GM19395 (cell line): ENCODE results near the gene NKX2-2.

Experiments
- ATAC-seq: cut with Tn5 transposase; IDR thresholded peaks from one replicate; pipeline ENCODE4 v1.9.1; 2021; ENCODE audit warnings: mild to moderate bottlenecking, moderate library complexity; ENCODE audit not compliant: unreplicated experiment

NKX2-2 gene

DNA sequence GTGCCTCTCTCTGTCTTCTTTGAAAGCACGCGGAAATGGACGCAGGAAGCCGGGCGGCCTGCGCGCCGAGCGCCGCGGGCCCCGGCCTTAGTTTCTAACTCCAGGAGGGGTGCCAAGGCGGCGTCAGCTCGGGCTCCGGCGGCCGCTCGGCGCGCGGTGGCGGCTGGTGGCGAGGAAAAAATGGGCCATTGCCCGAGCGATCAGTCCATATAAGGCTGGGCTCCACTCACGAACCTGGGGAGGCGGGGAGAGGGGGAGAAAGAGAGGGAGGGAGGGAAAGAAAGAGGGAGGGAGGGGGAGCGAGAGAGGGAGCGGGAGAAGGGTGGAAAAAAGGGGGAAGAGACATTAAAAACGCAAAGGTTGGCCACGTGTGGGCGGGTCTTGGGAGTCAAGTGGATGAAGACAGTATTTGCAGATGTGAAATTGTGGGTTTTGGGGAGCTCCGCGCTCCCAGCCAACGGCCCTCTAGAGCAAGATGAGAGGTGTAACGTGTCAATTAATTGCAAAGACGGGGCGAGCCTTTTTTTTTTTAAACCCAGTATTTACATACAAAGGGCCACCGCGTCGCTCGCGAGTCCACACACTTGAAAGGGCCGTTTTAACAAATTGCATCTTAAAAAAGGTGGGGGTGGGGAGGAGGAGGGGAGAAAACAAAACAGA, at the start of gene NKX2-2:
TSS of gene NKX2-2 (minus strand) at position 184 of the 660 bp plus-strand sequence. CDS start 395 bp downstream, outside the sequence.
- ATAC-seq, result no peak

DNA sequence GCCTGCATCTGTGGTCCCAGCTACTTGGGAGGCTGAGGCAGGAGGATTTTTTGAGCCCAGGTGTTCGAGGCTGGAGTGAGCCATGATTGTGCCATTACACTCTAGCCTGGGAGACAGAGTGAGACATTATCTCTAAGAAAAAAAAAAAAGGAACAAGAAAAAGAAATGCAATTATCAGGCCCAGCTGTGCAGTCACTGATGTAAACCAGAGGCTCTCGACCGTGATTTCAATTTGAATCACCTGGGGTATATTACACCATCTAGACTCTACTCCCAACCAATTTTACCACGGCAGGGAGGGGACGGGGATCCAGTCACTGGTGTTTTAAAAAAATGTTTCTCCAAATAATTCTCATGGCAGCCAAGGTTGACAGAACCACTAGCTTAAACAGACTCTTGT, 48.8 kb upstream of the NKX2-2 start:
- ATAC-seq, result no peak

DNA sequence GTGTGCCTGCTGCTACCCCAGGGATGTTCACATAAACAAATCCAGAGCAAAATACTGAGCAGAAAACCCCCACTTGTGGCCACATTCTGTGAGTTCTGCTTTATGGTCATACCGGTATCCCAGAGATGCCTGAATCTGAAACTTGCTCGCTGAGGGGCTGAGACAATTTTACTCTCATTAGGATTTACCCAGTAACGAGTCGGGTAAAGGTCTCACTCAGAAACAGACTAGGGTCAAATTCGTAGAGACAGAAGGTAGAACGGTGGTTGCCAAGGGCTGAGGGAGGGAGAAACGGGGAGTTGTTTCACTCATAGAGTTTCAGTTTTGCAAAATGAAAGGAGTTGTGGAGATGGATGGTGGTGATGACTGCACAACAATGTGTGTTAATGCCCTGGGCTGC, 45.4 kb upstream of the NKX2-2 start:
- ATAC-seq, result peak; percentile 76

DNA sequence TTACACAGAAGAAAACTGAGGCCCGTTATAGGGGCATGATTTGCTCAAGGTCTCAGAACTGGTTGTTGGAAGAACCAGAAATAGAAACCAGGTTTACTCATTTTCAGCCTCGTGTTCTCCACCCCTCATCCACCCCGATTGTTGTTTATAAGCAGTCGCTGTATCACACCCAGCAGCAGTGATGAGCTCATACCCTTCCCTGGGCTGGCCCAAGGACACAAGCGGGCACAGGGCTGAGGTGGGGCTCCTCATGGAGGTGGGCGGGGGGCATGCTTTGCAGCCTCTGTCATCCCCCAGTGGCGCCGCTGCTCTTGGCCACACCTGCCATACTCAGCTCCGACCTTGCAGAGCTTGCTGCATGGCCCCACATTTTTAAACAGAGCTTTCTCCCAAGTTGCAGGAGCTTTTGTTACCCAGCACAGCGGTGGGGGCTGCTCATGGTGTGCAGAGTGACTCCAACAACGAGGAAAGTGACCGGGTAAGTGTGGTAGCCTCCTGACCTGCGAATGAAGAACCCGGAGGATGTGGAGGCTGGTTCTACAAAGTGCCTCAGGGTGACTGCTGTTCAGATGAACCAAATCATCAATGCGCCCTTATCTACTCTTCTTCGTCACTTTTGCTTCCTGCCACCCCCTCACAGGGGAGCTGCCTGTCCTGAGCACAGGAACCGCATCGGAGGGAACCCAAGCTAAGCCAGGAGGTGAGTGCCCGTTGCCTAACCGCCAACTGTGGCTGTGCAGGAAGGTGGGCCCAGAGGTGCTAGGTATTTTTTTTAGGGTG, 43.6 kb upstream of the NKX2-2 start:
- no peak for ATAC-seq

DNA sequence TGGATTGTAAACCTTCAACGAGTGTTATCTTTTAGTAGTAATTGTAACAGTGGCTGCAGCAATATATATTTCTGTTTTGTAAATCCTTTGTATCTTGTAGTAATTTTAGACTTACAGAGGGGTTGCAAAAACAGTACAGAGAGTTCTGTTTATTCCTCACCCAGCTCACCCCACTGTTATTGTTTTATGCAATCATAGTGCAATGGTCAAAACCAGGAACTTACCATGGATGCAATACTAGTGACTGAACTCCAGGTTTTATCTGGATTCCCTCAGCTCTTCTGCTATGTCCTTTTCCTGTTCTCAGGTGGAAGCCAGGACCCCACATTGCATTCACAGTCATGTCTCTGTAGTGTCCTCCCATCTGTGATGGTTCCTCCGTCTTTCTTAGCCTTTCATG, 42.5 kb upstream of the NKX2-2 start:
- ATAC-seq, result no peak

DNA sequence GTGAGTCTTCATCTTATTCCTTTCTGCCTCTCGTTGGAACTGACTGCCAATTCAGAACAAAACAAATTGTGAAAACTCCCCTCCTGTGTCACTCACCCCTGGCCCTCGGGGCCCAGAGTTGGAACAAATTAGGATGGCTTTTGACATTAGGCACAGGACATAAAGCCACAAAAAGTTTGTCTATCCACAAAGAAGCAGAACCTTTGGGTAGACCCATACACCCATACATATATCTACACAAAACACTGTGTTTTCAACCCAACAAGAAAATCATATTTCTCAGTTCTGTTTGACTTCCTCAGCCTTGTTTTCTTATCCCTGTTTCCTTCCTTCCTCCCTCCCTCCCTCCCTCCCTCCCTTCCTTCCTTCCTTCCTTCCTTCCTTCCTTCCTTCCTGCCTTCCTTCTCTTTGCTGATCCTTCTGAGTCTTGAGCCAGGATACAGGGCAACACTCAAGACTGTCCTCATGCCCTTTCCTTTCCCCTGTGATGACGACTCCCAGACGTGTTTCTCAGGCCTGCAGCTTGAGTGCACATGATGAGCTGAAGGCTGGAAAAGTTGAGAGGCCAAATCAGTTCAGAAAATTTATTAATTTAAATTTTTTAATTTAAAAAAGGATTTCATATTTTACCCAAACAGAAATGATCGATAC, 41.7 kb upstream of the NKX2-2 start:
- ATAC-seq, result no peak

DNA sequence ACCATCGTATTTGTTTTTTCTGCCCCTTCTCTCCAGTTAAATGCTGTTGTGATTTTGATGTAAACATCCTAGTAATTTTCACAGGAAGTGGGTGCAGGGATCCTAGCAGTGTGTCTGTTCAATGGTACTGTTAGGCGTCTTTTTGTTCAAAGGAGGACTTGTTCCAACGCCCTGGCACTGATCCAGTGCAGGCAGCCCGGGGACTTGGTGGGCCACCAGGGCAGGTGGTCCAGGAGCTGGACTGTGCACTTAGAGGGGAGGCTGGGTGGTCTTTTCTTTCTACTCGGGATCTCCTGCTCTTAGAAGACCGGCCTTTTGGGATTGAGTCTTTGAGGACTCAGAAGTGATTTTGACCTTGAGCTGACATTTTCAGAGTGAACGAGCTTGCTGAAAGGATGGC, 41.1 kb upstream of the NKX2-2 start:
- ATAC-seq, result no peak

DNA sequence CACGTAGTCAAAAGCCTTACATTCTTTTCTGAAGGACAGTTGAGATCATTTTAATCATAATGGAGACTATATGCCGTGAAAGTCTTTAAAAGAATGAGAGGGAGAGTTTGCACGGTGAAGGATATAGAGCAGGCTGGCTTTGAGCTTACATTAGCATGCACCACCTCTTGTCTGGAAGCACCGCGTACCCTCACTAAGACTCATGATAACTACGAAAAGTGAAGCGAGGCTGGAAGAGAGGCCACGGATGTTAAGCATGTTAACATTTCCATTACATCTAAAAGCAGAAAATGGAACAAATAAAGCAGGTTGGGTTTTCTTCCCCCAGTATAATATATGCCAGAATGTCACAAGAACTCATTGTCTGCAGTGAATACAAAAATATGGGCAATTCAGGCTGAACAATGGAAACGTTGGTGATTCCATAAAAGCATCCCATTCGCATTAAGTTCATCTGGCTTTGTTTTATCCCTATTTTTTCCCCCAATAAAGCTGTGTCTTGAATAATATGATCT, 40.6 kb upstream of the NKX2-2 start:
- ATAC-seq, result no peak

DNA sequence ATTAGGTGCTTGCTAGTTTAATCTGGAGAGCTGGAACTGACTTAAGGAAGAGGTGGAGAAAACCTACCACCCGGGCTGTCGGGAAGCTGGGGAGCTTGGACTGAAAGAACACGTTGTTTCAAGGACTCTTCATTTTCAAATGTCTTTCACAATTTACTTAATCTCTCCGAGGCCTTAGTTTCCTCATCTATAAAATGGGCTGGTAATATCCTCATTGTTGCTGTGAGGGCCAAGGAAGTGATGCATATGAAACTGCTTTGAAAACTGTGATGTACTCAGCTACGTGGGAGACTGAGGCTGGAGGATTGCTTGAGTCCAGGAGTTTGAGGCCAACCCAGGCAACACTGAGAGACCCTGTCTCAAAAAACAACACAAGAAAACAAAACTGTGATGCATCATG, 36.7 kb upstream of the NKX2-2 start:
- no peak for ATAC-seq

DNA sequence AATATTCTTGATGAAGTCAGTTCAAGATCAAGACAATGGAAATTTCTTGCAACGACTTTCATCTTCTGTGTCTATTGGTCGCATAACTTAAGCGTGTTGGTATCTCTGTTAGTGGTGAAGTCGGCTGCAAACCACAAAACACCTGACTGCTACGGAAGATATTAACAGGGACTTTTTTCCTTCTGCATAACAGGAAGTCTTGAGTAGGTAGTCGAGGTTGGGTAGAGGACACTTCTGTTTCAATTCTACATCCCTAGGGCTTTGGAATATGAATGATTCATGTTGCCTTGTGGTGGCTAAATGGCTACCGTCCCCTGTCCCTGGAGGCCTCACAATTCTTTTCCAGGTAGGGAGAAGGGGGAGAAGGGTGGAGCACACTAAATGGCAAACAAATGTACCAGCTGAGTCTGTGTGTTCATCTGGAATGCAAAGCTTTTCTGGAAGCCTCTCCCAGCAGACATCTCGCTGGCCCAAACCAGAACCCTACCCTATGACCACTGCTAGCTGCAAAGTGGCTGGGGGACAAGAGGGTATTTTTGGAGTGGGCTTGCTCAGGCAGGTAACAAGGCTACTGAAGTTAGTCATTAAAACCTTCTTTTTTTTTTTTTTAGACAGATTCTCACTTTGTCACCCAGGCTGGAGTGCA, 34.6 kb upstream of the NKX2-2 start:
- peak; percentile 85 for ATAC-seq

DNA sequence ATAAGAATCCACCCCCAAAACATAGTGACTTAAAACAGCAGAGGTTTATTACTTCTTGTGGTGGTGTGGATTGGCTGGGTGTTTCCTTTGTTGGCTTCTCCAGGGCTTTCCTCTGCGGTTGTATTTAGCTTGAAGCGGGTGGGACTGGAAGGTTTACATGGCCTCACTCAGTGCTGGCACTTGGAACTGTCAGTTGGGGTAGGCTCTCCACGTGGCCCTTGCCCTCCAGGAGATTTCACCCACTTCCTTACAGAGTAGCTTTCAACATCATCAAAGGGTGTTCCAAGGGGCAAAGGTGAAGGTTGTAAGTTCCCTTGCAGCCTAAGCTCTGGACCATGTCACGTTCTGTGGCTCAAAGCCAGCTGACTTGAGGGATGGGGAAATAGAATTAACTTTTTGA, 32.5 kb upstream of the NKX2-2 start:
- ATAC-seq, result no peak

DNA sequence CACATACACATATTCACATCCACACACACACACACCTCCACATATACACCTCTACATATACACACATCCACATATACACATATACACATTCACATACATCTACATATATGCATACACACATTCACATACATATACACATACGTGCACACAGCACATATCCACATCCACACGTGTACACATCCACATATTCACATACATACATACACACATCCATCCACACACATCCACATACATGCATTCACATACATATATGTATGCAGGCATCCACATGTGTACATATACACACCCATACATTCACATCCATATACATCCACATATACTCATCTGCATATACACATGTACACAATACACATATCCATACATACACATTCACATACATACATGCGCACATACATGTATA, 25.6 kb upstream of the NKX2-2 start:
- no peak for ATAC-seq

DNA sequence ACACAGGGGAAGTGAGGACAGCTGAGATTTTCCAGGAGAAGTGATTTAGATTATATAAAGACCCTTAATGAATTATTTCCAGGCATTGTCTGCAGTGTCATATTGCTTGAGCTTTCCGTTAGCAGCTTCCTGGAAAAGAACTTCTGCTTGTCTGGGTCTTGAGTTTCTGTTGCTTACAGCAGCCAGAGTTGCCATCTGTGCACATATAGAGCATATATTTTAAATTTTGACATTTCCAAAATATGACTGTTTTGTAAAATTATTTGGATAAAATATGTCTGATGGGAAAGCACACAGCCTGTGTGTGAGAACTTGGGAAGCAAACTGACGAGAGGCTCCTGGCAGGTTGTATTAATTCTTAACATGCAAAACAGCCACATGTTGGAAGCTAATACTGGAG, 21.0 kb upstream of the NKX2-2 start:
- no peak for ATAC-seq

DNA sequence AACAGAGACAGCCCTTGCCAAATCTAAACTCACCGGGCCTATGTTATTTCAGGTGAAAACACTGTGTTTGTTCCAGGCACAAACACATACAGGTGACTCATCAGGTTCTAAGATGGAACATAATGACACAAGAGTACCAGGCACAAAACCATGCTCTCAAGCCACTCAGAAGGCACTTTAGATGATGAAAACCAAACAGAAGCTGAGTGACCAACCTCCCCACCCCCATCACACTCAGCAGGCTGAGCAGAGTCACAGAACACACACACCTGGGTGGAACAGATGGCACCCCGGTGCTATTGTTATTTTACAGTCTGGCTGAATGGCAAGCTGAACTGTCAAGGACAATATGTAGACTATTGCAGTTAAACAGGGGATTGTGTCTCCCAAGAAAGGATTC, 20.6 kb upstream of the NKX2-2 start:
- ATAC-seq, result no peak

DNA sequence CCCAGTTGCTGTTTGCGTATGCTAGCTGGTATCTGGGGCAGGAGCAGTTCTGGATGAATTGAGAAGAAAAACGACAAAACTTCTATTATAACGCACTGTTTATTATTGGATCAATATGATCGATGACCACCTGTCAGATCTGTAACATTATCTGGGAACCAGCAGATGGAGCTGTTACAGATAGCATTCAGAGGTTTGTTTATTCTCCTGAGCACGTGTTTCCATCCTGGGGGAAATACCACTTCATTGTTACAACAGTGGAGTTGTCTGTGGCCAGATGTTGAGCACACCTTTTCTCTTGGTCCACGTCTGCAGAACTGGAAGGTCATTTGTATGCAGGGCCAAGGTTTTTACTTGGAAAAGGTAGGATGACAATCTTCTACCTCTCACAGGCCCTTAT, 16.0 kb upstream of the NKX2-2 start:
- no peak for ATAC-seq

DNA sequence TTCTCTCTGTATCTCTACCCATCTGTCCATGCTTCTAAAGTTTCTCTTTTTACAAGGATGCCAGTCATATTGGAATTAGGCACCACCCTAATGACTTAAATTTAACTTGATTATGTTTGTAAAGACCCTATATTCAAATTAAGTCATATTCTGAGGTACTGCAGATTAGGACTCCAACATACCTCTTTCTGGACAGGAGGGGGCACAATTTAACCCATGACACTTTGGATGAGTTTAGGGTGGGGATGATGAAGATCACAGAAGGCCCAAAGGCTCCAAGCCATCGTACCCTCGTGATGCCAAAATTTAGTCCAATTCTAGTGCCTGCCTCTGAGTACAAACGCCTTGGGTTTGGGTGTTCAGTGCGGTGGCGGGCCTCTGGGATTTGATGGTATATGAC, 15.0 kb upstream of the NKX2-2 start:
- no peak for ATAC-seq

DNA sequence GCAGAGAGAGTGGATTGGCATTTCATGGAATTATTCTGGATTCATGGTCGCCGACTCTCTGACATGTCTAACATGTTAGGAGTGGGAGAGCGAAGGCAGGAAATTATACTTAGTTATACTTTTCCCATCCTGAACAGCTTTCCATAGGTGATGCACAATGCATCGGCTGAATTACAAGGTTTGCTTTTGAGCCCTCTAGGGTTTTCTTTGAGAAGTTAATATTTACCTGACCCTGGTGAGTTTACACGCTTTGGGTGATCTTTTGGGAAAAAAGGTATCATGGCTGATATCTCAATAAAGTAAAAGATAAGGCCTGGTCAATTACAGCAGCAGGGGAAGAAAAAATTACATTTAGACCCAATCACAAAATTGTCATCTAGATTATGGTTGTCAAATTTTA, 14.0 kb upstream of the NKX2-2 start:
- no peak for ATAC-seq

DNA sequence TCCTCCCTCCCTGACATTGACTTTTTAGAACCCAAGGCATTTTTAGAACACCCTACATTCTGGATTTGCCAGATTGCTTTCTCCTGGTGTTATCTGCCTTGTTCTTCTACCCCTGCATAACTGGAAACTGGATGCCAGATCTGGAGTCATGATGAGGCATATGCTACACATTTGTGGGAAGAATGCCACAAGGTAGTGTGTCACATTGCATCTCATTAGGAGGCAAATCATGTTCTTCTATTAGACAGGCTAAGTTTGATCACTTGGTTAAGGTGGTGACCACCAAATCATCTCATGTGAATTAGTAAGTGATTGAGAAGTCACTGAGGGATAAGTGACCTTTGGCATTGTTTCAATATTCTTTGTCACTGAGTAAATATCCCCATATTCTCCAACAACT, 12.9 kb upstream of the NKX2-2 start:
- ATAC-seq, result no peak

DNA sequence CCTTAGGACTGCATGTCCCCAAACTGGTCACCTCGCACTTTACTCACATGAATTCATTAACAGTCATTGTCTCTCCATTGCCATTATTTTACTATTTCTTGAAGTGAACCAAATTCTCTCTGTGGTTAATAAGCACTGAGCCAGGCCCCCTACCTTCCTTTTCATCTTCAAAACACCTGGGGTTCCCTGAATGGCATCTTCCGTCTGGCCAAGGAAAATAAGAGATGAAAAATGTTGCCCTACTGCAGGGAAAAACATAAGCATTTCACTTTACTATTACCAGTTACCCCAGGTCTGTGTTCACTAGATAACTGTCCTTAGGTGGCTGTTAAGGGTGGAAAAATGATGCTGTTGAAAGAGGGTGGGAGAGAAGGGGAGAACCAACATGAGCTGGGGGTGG, 10.0 kb upstream of the NKX2-2 start:
- ATAC-seq, result no peak

DNA sequence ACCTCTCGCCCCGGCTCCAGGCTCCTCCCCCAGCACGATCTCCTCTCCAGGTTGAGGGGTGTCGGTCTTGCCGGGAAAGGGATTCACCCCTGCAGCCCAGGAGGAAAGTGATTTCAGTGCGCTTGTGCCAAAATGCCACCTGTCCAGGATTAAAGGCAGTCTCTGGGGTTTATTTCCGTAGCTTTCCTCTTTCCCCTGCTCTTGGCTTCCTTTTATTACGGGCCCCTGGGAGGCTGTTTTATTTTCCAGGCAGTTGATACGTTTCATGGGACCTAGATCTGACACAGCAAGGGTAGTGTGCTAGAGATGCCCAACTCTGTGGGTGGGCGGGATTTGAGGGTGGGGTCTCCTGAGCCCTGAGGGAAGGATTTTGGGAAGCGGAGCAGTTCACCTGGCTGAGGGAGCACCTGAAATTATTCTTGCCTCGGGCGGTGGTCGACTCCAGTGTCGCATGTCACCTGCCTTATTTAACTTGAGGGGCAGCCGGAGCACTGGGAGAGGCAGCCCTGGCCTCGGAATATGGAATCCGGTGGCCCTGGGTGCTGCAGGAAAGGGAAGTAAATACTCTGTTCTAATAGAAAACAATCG, 9.5 kb upstream of the NKX2-2 start:
- ATAC-seq, result no peak
